Neural cell (in vitro differentiated cells): Measurements from ENCODE around the gene SERP1. TPM values are rescaled to one million over a fixed set of nuclear protein-coding genes. Genes with fewer than 3 reads are reported as not detected.

Source experiments
- H2AFZ ChIP-seq: fragments of 200-600, 300-800 bp; sonication (generic), shearing (Covaris generic); 2 replicates; pipeline ENCODE4 v1.6.0; 2014; ENCODE audit warnings: low read depth, mild to moderate bottlenecking, antibody characterized with exemption, low read length, moderate library complexity
- H3F3A ChIP-seq: fragments of 200-600 bp; shearing (Covaris generic); 2 replicates; pipeline ENCODE4 v1.6.1; 2016; ENCODE audit warnings: mild to moderate bottlenecking, moderate library complexity, mixed read lengths, antibody characterized with exemption, low read length; ENCODE audit not compliant: insufficient read depth, poor library complexity, severe bottlenecking
- H3K27ac ChIP-seq: fragments of 200-600, 300-800 bp; sonication (generic), shearing (Covaris generic); 2 replicates; pipeline ENCODE4 v1.5.1; 2014; ENCODE audit warnings: mild to moderate bottlenecking, low read length, moderate library complexity
- H3K27me3 ChIP-seq: fragments of 300-800, 200-600 bp; sonication (generic), shearing (Covaris generic); 2 replicates; pipeline ENCODE4 v1.6.0; 2014; ENCODE audit warnings: mild to moderate bottlenecking, low read depth, low read length, moderate library complexity; ENCODE audit not compliant: insufficient read depth
- H3K36me3 ChIP-seq: fragments of 300-800, 200-600 bp; sonication (generic), shearing (Covaris generic); 2 replicates; pipeline ENCODE4 v1.5.1; 2014; ENCODE audit warnings: mild to moderate bottlenecking, antibody characterized with exemption, low read length, moderate library complexity; ENCODE audit not compliant: insufficient read depth
- H3K4me2 ChIP-seq: fragments of 300-800, 200-600 bp; sonication (generic), shearing (Covaris generic); 2 replicates; pipeline ENCODE4 v1.6.0; 2014; ENCODE audit warnings: mild to moderate bottlenecking, low read length
- H3K4me3 ChIP-seq: fragments of 300-800, 200-600 bp; sonication (generic), shearing (Covaris generic); 2 replicates; pipeline ENCODE4 v1.5.1; 2014; ENCODE audit warnings: mild to moderate bottlenecking, low read length, moderate library complexity
- H3K79me2 ChIP-seq: fragments of 200-600 bp; shearing (Covaris generic); replicated peaks from 2 replicates; pipeline ENCODE4 v1.6.0; 2014; ENCODE audit warnings: mild to moderate bottlenecking, low read length, moderate library complexity; ENCODE audit not compliant: insufficient read depth
- H3K9ac ChIP-seq: fragments of 300-800, 200-600 bp; sonication (generic), shearing (Covaris generic); 2 replicates; pipeline ENCODE4 v1.6.1; 2016; ENCODE audit warnings: mild to moderate bottlenecking, low read length, mixed read lengths
- H3K9me2 ChIP-seq: fragments of 200-600 bp; shearing (Covaris generic); 2 replicates; pipeline ENCODE4 v1.6.1; 2016; ENCODE audit warnings: mild to moderate bottlenecking, low read length, mixed read lengths; ENCODE audit not compliant: insufficient read depth
- H3K9me3 ChIP-seq: fragments of 200-600, 300-800 bp; sonication (generic), shearing (Covaris generic); 2 replicates; pipeline ENCODE4 v1.6.1; 2016; ENCODE audit warnings: mild to moderate bottlenecking, mixed run types, low read length, moderate library complexity, mixed read lengths
- H4K20me1 ChIP-seq: fragments of 200-600 bp; shearing (Covaris generic); 2 replicates; pipeline ENCODE4 v1.6.1; 2016; ENCODE audit warnings: mild to moderate bottlenecking, mixed run types; ENCODE audit not compliant: insufficient read depth
- CTCF ChIP-seq: fragments of 450-650 bp; IDR thresholded peaks from 2 replicates; pipeline ENCODE4 v1.5.1; 2014; ENCODE audit warnings: antibody characterized with exemption, mild to moderate bottlenecking, moderate library complexity; ENCODE audit not compliant: poor library complexity, severe bottlenecking
- EP300 ChIP-seq: fragments of 450-650 bp; conservative IDR thresholded peaks from 2 replicates; pipeline ENCODE4 v1.6.1; 2014; ENCODE audit warnings: antibody characterized with exemption, mild to moderate bottlenecking, moderate library complexity; ENCODE audit not compliant: poor library complexity, severe bottlenecking
- EZH2 ChIP-seq: fragments of 200-600, 300-800 bp; shearing (Covaris generic), sonication (generic); IDR thresholded peaks from 2 replicates; pipeline ENCODE4 v1.6.1; 2014; ENCODE audit warnings: antibody characterized with exemption, low read length, borderline replicate concordance, mild to moderate bottlenecking; ENCODE audit not compliant: insufficient read depth, poor library complexity, severe bottlenecking
- MXI1 ChIP-seq: fragments of 450-650 bp; conservative IDR thresholded peaks from 2 replicates; pipeline ENCODE4 v1.6.1; 2014; ENCODE audit warnings: antibody characterized with exemption, mild to moderate bottlenecking; ENCODE audit not compliant: poor library complexity, severe bottlenecking
- POLR2AphosphoS5 ChIP-seq: IDR thresholded peaks from 2 replicates; pipeline ENCODE4 v1.6.1; 2012
- RAD21 ChIP-seq: fragments of 450-650 bp; conservative IDR thresholded peaks from 2 replicates; pipeline ENCODE4 v1.6.1; 2014; ENCODE audit warnings: antibody characterized with exemption, mild to moderate bottlenecking, moderate library complexity
- REST ChIP-seq: IDR thresholded peaks from 2 replicates; pipeline ENCODE4 v1.6.1; 2012; ENCODE audit warnings: borderline replicate concordance
- SMC3 ChIP-seq: fragments of 450-650 bp; conservative IDR thresholded peaks from 2 replicates; pipeline ENCODE4 v1.6.1; 2014; ENCODE audit warnings: antibody characterized with exemption, mild to moderate bottlenecking, moderate library complexity; ENCODE audit not compliant: poor library complexity
- TAF1 ChIP-seq: IDR thresholded peaks from 2 replicates; pipeline ENCODE4 v1.6.1; 2012; ENCODE audit warnings: low read depth
- polyA plus RNA-seq: library from polyadenylated mRNA; depleted of rRNA; stranded (reverse); fragments of >200 nt; gene quantifications from 2 replicates; pipeline ENCODE4 v1.2.3, GENCODE V29; 2014

Gene SERP1
- polyA plus RNA-seq, 1 donor from 2014 or later = 120 TPM

- no peaks in the 10 kb centered on the region for H3K9me2 ChIP-seq
- no peak overlapping the region for H2AFZ ChIP-seq
- H3K4me3 ChIP-seq = no peak overlapping the region
- no peak overlapping the region for H3K4me2 ChIP-seq
- H3K9ac ChIP-seq = no peak overlapping the region
- TF ChIP-seq RAD21 (no peak), EZH2 (no peak), CTCF (no peak), REST (no peak), TAF1 (no peak), SMC3 (no peak), EP300 (no peak), MXI1 (no peak), POLR2AphosphoS5 (no peak)
- H3F3A ChIP-seq = no peaks in the 10 kb centered on the region
- no peaks in the 10 kb centered on the region for H3K27me3 ChIP-seq
- no peak overlapping the region for H3K27ac ChIP-seq
- peaks cover 4% of the 10 kb centered on the region for H3K79me2 ChIP-seq
- H4K20me1 ChIP-seq = no peaks in the 10 kb centered on the region
- no peaks in the 10 kb centered on the region for H3K9me3 ChIP-seq
- H3K36me3 ChIP-seq = peaks cover 4% of the 10 kb centered on the region
These were observed 43.5 kb upstream of the SERP1 start for GRCh38 chr3:150589759-150590158.

GRCh38 chr3:150588027-150588830 lies 41.9 kb upstream of the SERP1 start:
- Histone ChIP-seq H3K9me3 (no peaks in the 10 kb centered on the region), H3K79me2 (peaks cover 4% of the 10 kb centered on the region), H3K27ac (no peak overlapping the region), H4K20me1 (no peaks in the 10 kb centered on the region), H3K9me2 (no peaks in the 10 kb centered on the region), H3K36me3 (peaks cover 4% of the 10 kb centered on the region), H3K27me3 (no peaks in the 10 kb centered on the region), H3F3A (no peaks in the 10 kb centered on the region), H2AFZ (no peak overlapping the region), H3K4me3 (no peak overlapping the region), H3K4me2 (no peak overlapping the region), H3K9ac (no peak overlapping the region)
- no peak for TF ChIP-seq RAD21
- no peak for TF ChIP-seq MXI1
- no peak for TF ChIP-seq EZH2
- no peak for TF ChIP-seq REST
- TF ChIP-seq EP300 = no peak
- no peak for TF ChIP-seq POLR2AphosphoS5
- no peak for TF ChIP-seq TAF1
- TF ChIP-seq CTCF = no peak
- TF ChIP-seq SMC3 = no peak
